ENCODE measurements around the gene AIFM3. TPM values are rescaled to one million over a fixed set of nuclear protein-coding genes. Genes with fewer than 3 reads are reported as not detected.

AIFM3 gene
- total and polyA plus RNA-seq, 2 of the 13 experiments (the other 11 are each of a cell fraction or from before 2014, with no cell fraction given) = 9.0 to 15.3 TPM

DNA sequence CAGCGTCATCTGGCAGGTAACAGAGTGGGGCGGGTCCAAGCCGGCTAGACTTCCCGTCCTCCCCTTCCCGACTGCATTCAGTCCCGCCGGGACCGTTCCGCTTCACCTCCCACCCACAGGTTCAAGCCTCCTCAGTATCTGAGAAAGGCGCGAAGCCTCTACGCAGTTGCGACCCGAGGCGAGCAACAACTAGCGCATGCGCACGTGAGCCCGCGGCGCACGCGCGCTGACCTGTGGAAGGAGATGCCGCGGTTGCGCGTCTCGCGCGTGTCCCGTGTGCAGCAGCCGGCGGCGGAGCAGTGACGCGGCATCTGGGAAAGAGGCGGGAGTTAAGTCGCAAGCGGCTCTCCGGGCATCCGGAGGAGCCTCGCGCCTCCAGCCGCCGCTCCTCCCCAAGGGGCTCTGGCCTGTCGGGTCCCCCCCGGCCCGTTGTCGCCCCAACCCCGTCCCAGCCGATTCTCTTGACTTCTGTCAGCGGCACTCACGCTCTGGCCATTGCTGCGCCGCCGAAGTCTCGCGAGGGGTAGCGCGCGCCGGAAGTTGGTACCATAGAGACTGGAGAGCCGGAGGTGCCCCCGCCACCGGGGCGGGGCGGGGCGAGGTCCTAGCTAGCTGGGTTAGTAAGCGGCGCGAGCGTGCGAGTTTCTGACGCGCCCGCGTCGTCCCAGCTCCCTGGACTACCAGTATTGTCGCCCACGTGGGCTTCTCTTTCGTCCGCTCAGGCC is 34.7 kb downstream of the AIFM3 start, which contains the start of gene THAP7 (continued):
- TF ChIP-seq, protein P1, sequence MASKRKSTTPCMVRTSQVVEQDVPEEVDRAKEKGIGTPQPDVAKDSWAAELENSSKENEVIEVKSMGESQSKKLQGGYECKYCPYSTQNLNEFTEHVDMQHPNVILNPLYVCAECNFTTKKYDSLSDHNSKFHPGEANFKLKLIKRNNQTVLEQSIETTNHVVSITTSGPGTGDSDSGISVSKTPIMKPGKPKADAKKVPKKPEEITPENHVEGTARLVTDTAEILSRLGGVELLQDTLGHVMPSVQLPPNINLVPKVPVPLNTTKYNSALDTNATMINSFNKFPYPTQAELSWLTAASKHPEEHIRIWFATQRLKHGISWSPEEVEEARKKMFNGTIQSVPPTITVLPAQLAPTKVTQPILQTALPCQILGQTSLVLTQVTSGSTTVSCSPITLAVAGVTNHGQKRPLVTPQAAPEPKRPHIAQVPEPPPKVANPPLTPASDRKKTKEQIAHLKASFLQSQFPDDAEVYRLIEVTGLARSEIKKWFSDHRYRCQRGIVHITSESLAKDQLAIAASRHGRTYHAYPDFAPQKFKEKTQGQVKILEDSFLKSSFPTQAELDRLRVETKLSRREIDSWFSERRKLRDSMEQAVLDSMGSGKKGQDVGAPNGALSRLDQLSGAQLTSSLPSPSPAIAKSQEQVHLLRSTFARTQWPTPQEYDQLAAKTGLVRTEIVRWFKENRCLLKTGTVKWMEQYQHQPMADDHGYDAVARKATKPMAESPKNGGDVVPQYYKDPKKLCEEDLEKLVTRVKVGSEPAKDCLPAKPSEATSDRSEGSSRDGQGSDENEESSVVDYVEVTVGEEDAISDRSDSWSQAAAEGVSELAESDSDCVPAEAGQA (IDR thresholded peaks at IDR 0.05; ENCODE audit: low read depth) = peak; percentile 49; the same call in 1 of the 2 replicates
- TF ChIP-seq, protein P1 (CRISPR knock-in tag; IDR thresholded peaks at IDR 0.05; ENCODE audit: borderline replicate concordance) = no peak; the same call in 1 of the 2 replicates
- peak; percentile 25; the same call in 1 of the 2 replicates for TF ChIP-seq ZNF788 (CRISPR knock-in tag; IDR thresholded peaks at IDR 0.05; ENCODE audit: borderline replicate concordance)
- 0 out of 2 replicates have a peak, but pooled peaks have one; percentile 52 for TF ChIP-seq DNMT3B (CRISPR knock-in tag; conservative IDR thresholded peaks at IDR 0.05)
- TF ChIP-seq, protein P2, sequence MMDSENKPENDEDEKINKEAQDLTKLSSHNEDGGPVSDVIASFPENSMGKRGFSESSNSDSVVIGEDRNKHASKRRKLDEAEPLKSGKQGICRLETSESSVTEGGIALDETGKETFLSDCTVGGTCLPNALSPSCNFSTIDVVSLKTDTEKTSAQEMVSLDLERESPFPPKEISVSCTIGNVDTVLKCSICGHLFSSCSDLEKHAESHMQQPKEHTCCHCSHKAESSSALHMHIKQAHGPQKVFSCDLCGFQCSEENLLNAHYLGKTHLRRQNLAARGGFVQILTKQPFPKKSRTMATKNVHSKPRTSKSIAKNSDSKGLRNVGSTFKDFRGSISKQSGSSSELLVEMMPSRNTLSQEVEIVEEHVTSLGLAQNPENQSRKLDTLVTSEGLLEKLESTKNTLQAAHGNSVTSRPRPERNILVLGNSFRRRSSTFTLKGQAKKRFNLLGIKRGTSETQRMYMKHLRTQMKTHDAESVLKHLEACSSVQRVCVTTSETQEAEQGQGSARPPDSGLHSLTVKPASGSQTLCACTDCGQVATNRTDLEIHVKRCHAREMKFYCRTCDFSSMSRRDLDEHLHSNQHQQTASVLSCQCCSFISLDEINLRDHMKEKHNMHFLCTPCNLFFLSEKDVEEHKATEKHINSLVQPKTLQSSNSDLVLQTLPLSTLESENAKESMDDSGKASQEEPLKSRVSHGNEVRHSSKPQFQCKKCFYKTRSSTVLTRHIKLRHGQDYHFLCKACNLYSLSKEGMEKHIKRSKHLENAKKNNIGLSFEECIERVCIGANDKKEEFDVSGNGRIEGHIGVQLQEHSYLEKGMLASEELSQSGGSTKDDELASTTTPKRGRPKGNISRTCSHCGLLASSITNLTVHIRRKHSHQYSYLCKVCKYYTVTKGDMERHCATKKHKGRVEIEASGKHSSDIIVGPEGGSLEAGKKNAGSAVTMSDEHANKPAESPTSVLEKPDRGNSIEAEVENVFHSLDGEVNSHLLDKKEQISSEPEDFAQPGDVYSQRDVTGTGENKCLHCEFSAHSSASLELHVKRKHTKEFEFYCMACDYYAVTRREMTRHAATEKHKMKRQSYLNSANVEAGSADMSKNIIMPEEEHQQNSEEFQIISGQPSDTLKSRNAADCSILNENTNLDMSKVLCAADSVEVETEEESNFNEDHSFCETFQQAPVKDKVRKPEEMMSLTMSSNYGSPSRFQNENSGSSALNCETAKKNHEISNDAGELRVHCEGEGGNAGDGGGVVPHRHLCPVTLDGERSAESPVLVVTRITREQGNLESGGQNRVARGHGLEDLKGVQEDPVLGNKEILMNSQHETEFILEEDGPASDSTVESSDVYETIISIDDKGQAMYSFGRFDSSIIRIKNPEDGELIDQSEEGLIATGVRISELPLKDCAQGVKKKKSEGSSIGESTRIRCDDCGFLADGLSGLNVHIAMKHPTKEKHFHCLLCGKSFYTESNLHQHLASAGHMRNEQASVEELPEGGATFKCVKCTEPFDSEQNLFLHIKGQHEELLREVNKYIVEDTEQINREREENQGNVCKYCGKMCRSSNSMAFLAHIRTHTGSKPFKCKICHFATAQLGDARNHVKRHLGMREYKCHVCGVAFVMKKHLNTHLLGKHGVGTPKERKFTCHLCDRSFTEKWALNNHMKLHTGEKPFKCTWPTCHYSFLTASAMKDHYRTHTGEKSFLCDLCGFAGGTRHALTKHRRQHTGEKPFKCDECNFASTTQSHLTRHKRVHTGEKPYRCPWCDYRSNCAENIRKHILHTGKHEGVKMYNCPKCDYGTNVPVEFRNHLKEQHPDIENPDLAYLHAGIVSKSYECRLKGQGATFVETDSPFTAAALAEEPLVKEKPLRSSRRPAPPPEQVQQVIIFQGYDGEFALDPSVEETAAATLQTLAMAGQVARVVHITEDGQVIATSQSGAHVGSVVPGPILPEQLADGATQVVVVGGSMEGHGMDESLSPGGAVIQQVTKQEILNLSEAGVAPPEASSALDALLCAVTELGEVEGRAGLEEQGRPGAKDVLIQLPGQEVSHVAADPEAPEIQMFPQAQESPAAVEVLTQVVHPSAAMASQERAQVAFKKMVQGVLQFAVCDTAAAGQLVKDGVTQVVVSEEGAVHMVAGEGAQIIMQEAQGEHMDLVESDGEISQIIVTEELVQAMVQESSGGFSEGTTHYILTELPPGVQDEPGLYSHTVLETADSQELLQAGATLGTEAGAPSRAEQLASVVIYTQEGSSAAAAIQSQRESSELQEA (CRISPR knock-in tag; IDR thresholded peaks at IDR 0.05; ENCODE audit: not compliant biosample characterization) = peak; percentile 53
